Parathyroid adenoma (tissue), 2 donors: ENCODE data around the gene PGLYRP1.

ENCODE experiments used
- H2AFZ ChIP-seq: fragments of 300-600 bp; sonication (generic); one replicate; pipeline ENCODE4 v1.7.0; 2017; ENCODE audit warnings: antibody characterized with exemption, mild to moderate bottlenecking
- H3K27ac ChIP-seq: fragments of 300-600 bp; sonication (generic); one replicate; pipeline ENCODE4 v1.7.0; 2017
- H3K27me3 ChIP-seq: fragments of 300-600 bp; sonication (generic); one replicate; pipeline ENCODE4 v1.7.0; 2017; ENCODE audit warnings: low read length; ENCODE audit not compliant: control insufficient read depth, insufficient read depth
- H3K36me3 ChIP-seq: fragments of 300-600 bp; sonication (generic); one replicate; pipeline ENCODE4 v1.7.0; 2017; ENCODE audit warnings: low read length; ENCODE audit not compliant: control insufficient read depth, insufficient read depth
- H3K4me1 ChIP-seq: fragments of 300-600 bp; sonication (generic); one replicate; pipeline ENCODE4 v1.7.0; 2017; ENCODE audit warnings: control low read depth
- H3K4me2 ChIP-seq: fragments of 300-600 bp; sonication (generic); one replicate; pipeline ENCODE4 v1.7.0; 2017; ENCODE audit warnings: low read length
- H3K4me3 ChIP-seq: fragments of 300-600 bp; sonication (generic); one replicate; pipeline ENCODE4 v1.7.0; 2017; ENCODE audit warnings: low read depth, low read length
- H3K79me2 ChIP-seq: fragments of 300-600 bp; sonication (generic); one replicate; pipeline ENCODE4 v1.7.0; 2017; ENCODE audit warnings: control low read depth
- H3K9ac ChIP-seq: fragments of 300-600 bp; sonication (generic); one replicate; pipeline ENCODE4 v1.7.0; 2017; ENCODE audit warnings: mild to moderate bottlenecking
- H3K9me3 ChIP-seq: fragments of 300-600 bp; sonication (generic); one replicate; pipeline ENCODE4 v1.7.0; 2017; ENCODE audit warnings: low read length; ENCODE audit not compliant: control insufficient read depth
- TF ChIP-seq, protein P1 (sequence below): fragments of 300-600 bp; sonication (generic); IDR thresholded peaks from one replicate; pipeline ENCODE4 v1.7.0; 2017; ENCODE audit warnings: antibody characterized with exemption, mild to moderate bottlenecking
- donor health status: primary hyperparathyroidism.

The PGLYRP1 gene

DNA sequence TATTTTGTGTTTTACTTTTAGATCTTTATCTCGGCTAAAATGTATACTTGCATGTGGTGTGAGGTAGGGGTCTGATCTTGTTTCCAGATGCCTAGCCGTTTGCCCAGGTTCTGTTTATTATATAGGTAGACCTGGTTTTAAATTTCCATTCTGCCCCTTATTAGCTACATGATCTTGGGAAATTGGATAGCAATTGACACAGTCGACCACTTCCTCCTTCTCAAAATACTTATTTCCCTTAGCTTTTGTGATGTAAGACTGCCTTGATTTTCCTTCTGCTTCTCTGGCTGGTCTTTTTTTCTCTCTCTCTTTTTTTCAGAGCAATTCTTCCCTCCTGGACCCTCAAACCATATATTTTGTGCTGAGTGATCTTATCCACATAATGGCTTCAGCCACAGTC is 3.0 kb upstream of the PGLYRP1 start:
- H3K4me3 ChIP-seq = no peak overlapping the region
- no peak overlapping the region for H2AFZ ChIP-seq

GRCh38 chr19:46023311-46023779 is 492 bp upstream of the PGLYRP1 start:
- Histone ChIP-seq H3K36me3 (no peaks in the 10 kb centered on the region), H3K4me1 (no peaks in the 10 kb centered on the region), H3K27me3 (peaks cover 5% of the 10 kb centered on the region), H3K9ac (no peak overlapping the region), H3K4me2 (no peak overlapping the region), H3K9me3 (no peaks in the 10 kb centered on the region), H3K27ac (no peak overlapping the region), H3K4me3 (no peak overlapping the region), H3K79me2 (no peaks in the 10 kb centered on the region), H2AFZ (no peak overlapping the region)
- TF ChIP-seq, protein P1, sequence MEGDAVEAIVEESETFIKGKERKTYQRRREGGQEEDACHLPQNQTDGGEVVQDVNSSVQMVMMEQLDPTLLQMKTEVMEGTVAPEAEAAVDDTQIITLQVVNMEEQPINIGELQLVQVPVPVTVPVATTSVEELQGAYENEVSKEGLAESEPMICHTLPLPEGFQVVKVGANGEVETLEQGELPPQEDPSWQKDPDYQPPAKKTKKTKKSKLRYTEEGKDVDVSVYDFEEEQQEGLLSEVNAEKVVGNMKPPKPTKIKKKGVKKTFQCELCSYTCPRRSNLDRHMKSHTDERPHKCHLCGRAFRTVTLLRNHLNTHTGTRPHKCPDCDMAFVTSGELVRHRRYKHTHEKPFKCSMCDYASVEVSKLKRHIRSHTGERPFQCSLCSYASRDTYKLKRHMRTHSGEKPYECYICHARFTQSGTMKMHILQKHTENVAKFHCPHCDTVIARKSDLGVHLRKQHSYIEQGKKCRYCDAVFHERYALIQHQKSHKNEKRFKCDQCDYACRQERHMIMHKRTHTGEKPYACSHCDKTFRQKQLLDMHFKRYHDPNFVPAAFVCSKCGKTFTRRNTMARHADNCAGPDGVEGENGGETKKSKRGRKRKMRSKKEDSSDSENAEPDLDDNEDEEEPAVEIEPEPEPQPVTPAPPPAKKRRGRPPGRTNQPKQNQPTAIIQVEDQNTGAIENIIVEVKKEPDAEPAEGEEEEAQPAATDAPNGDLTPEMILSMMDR = no peak

More for the DNA sequence above, 3.0 kb upstream of the PGLYRP1 start:
- Histone ChIP-seq H3K4me2 (no peak overlapping the region), H3K36me3 (no peaks in the 10 kb centered on the region), H3K79me2 (no peaks in the 10 kb centered on the region), H3K9ac (no peak overlapping the region), H3K27me3 (peaks cover 5% of the 10 kb centered on the region), H3K27ac (no peak overlapping the region), H3K9me3 (no peaks in the 10 kb centered on the region), H3K4me1 (no peaks in the 10 kb centered on the region)
- TF ChIP-seq, protein P1 = no peak

GRCh38 chr19:46022061-46022430 is 807 bp downstream of the PGLYRP1 start:
- Histone ChIP-seq H2AFZ (no peak overlapping the region), H3K79me2 (no peaks in the 10 kb centered on the region), H3K4me3 (no peak overlapping the region), H3K4me1 (peaks cover 2% of the 10 kb centered on the region), H3K9me3 (no peaks in the 10 kb centered on the region), H3K9ac (no peak overlapping the region), H3K4me2 (no peak overlapping the region), H3K27me3 (peaks cover 5% of the 10 kb centered on the region), H3K36me3 (no peaks in the 10 kb centered on the region), H3K27ac (no peak overlapping the region)
- TF ChIP-seq, protein P1 = no peak

- TF ChIP-seq, protein P1 = no peak
- H3K36me3 ChIP-seq = no peaks in the 10 kb centered on the region
- peaks cover 5% of the 10 kb centered on the region for H3K27me3 ChIP-seq
- no peak overlapping the region for H3K4me2 ChIP-seq
- H2AFZ ChIP-seq = no peak overlapping the region
- no peaks in the 10 kb centered on the region for H3K9me3 ChIP-seq
- H3K4me1 ChIP-seq = peaks cover 4% of the 10 kb centered on the region
- H3K9ac ChIP-seq = no peak overlapping the region
- no peak overlapping the region for H3K4me3 ChIP-seq
- no peak overlapping the region for H3K27ac ChIP-seq
- H3K79me2 ChIP-seq = no peaks in the 10 kb centered on the region
Observed at GRCh38 chr19:46021531-46022041, 1.3 kb downstream of the PGLYRP1 start.

GRCh38 chr19:46020819-46021125 is 2.1 kb downstream of the PGLYRP1 start:
- Histone ChIP-seq H3K36me3 (no peaks in the 10 kb centered on the region), H3K9me3 (no peaks in the 10 kb centered on the region), H3K27me3 (peaks cover 5% of the 10 kb centered on the region), H3K4me3 (no peak overlapping the region), H2AFZ (no peak overlapping the region), H3K79me2 (no peaks in the 10 kb centered on the region), H3K27ac (no peak overlapping the region), H3K4me1 (peaks cover 7% of the 10 kb centered on the region), H3K4me2 (no peak overlapping the region), H3K9ac (no peak overlapping the region)
- TF ChIP-seq, protein P1 = no peak
